Fibroblast of skin of left quadriceps (primary cell): Measurements from ENCODE around the gene NFIA.
A peak's percentile ranks its signal among the peaks of the same experiment; 100 is the strongest.

Source experiments
- DNase-seq, 2 experiments: peaks; one replicate each; pipeline ENCODE4 v3.0.0-alpha.2; 2013; ENCODE audit warnings: low read depth in 2 of 2

NFIA gene

GRCh38 chr1:61215119-61215518, 132.8 kb downstream of the NFIA start:
- DNase-seq, result no peak

- no peak for DNase-seq
Measured at GRCh38 chr1:61215676-61216289, 133.4 kb downstream of the NFIA start.

DNA sequence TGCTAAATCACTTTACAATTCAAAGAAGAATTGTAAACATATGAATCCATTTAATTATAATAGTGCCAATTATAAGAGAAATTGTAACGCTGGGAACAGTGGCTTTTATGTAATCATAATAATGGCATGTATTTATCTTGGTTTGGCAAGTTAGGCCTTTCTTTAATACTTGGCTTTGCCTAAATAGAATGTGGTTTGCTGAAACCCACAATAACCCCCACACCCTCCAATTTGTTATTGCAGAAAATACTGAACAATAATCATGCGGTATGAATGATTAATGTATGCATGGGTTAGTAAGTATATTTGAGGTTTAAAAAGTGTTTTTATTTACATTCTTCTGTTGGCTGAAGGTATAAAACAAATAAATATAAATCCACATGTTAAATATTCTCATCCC, 138.2 kb downstream of the NFIA start:
- no peak for DNase-seq

DNA sequence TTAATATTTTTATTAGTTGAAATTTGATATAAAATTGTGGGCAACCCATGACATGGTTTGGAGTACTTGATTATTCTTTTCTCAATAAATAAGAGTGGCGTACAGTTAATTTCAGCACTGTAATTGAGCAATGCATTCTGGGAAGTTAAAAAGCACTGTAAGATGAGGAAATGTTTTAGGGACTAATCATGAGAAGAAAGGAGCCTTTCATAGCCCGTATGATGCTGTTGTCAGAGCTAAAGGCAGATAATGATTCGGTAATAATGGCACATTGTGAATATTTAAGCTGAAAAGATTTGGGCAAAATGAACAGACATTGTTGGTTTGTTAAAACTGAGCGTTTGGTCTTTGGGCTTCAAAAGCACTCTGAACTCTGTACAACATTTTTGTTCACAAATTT, 139.3 kb downstream of the NFIA start:
- no peak for DNase-seq

GRCh38 chr1:61222240-61222639, 139.9 kb downstream of the NFIA start:
- DNase-seq, result no peak

GRCh38 chr1:61223140-61223539, 140.8 kb downstream of the NFIA start:
- no peak for DNase-seq

- DNase-seq, result no peak
Measured at GRCh38 chr1:61224609-61225008, 142.2 kb downstream of the NFIA start.

GRCh38 chr1:61225478-61225877, 143.1 kb downstream of the NFIA start:
- DNase-seq, result no peak

GRCh38 chr1:61226791-61227567, 144.6 kb downstream of the NFIA start:
- no peak for DNase-seq

GRCh38 chr1:61227857-61228550, 145.6 kb downstream of the NFIA start:
- no peak for DNase-seq

GRCh38 chr1:61230523-61230922, 148.2 kb downstream of the NFIA start:
- DNase-seq, result no peak

DNA sequence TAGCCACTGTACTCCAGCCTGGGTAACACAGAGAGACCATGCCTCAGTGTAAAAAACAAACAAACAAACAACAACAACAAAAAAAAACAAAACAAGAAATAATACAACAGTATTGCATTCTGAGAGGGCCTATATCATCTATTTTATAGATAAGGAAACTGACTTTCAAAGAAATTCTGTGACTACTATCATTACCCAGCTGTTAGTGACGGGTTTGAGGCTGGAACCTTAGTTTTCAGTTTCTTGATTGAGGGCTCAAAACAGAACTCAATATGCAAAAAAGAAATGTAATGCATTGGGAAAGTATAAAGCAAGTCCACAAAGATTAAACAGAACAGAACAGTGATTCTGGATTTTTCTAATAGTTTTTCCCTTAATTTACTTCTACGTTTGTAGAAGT, 149.4 kb downstream of the NFIA start:
- DNase-seq, result no peak

GRCh38 chr1:61233121-61233660, 150.8 kb downstream of the NFIA start:
- no peak for DNase-seq

DNA sequence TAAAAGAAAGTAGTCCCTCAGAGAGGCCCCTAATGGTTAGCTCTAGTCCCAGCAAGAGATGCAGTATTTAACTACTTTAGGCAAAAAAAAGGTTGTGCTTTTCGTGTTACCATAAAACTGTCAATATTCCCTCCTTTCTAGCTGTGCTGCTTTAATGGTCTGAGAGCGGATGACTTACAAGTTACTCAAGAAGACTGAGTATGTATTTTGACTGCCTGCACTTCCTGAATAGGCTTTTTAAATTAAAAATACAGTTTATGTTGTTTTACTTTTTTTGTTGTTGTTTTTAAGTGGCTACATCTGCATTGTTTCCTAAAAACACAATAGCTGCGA, 152.2 kb downstream of the NFIA start:
- no peak for DNase-seq

- no peak for DNase-seq
Measured at GRCh38 chr1:61237147-61237546, 154.8 kb downstream of the NFIA start.

DNA sequence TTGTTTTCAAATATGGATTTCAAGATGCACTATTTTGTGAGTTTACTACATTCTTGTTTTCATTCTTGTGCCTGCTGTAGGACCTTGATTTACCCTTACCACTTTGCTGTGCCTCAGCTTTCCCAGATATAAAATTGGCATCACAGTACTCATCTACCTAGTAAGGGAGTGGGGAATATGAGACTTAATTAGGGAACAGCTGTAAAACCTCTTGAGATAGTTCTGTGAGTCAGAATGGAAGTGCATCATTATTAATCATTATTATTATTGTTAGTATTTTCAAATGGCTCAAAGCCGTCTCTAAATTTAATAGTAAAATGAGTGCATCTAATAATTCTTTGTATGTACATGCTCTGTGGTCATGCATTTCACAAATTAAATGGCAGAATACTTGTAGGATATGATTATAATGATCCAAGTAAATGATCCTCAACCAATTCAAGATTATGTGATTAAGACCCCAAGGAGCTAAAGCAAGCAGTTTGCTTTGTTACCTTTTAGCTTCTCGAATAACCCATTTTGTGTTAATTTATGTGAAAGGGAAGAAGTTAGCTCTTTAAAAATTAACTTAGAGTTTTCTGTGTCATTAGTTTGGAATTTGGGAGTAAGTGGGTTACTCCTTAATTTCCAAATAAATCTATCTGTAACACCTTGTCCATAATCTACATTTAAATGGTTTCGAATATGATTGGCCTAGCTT, 155.4 kb downstream of the NFIA start:
- no peak for DNase-seq

- DNase-seq, result no peak
Measured at GRCh38 chr1:61238359-61238665, 156.0 kb downstream of the NFIA start.

GRCh38 chr1:61240878-61241277, 158.5 kb downstream of the NFIA start:
- no peak for DNase-seq

- no peak for DNase-seq
Measured at GRCh38 chr1:61241411-61241838, 159.1 kb downstream of the NFIA start.

DNA sequence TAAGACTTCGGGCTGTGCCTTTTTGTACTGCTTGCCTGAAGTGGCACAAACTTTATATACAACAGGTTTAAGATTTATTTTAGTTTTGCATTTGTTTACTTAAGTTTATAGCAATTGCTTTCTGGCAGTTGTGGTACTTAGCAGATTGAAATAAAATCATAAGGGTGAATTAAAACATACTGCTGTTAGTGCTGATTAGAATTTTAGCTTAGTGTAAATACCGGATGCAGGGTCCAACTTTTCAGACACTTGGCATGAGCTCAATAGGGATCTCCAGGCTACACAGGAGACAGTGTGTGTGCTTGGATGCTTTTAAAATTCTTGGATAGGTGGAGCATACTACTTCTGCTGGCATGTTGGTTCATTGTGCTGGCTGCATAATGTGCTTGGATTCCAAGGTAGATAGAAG, 159.6 kb downstream of the NFIA start:
- DNase-seq, result no peak

DNA sequence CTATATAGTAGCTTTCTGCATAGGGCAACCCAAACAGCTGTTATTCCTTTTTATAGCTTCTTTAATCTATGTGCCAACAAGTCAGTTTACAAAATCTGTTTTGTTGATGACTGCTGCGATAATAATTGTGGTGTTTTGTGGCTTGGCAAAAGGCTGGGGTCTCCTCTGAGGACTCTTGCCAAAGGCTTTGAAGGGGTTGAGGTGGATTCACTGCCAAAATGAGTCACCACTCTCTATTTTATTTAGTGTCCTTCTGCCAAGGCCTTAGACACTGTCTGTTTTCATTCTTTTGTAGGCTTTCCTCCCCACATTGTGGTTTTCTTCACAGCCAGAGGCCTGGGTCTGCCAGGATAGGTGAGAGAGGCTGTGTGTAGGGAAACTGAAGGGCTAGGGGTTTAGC, 161.8 kb downstream of the NFIA start:
- DNase-seq, result peak; percentile 59 to 61

DNA sequence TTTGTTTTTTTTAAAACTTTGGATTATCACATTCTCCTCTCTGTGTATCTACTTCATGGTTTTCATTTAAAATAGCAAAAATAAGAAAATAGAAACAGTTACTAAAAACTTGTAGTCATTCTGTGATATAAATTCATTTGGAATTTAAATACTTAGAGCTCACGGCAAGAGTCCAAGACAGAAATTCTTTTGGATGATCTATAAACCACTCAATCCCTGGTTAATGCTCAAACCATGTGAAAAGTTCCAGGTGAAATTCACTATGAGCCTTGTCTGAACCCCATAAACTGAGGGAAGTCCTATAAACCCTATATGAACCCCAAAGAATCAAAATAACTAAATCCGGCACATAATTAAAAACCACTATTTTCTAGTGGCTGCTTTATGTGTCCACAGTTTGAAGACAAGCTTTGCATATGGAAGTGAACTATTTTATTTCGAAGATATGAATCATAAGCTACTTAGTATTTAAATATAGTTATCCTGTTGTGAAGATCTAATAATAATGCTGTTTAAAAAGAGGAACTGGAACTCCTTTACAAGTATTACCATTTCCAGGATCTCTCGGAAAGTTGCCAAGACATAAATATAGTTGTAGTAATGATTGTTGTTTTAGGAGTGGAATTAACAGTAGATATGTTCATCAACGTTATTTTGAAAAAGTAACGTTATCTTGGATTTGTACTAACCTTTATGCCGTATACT, 163.5 kb downstream of the NFIA start:
- no peak for DNase-seq
